ENCODE results near the gene ACTL7B. TPM values are rescaled to one million over a fixed set of nuclear protein-coding genes. Genes with fewer than 3 reads are reported as not detected.

Gene ACTL7B
- total RNA-seq, 1 donor from 2014 or later: 0.08 TPM

- Mint-ChIP-seq H3K36me3 (ENCODE audit: low read depth) (peaks cover 19% of the 10 kb centered on the region), H3K4me1 (ENCODE audit: low read depth) (peaks cover 6% of the 10 kb centered on the region), H3K27ac (no peak overlapping the region), H3K4me3 (no peak overlapping the region), H3K9me3 (no peaks in the 10 kb centered on the region), H3K27me3 (ENCODE audit: insufficient read depth) (no peaks in the 10 kb centered on the region)
- no peak for DNase-seq (ENCODE audit: low spot score)
- intact Hi-C loops (cut with micrococcal nuclease): no loop called here
Measured at GRCh38 chr9:108864446-108864845, 8.7 kb upstream of the ACTL7B start.

- intact Hi-C loops (cut with micrococcal nuclease): no loop called here
Measured at GRCh38 chr9:108863891-108864290, 8.1 kb upstream of the ACTL7B start.

GRCh38 chr9:108861997-108862396 lies 6.2 kb upstream of the ACTL7B start, which contains the start of gene ACTL7A:
Gene ACTL7A, plus strand, starts transcription at chr9:108862266. Its CDS starts 57 bp downstream, at chr9:108862323.
- Mint-ChIP-seq H3K27ac (no peak within 1 kb of the TSS), H3K36me3 (ENCODE audit: low read depth) (no peaks in the 10 kb centered on the region), H3K4me1 (ENCODE audit: low read depth) (peaks cover 7% of the 10 kb centered on the region), H3K4me3 (no peak within 1 kb of the TSS), H3K27me3 (ENCODE audit: insufficient read depth) (no peaks in the 10 kb centered on the region), H3K9me3 (no peaks in the 10 kb centered on the region)
- intact Hi-C loops (cut with micrococcal nuclease): no loop called here
- DNase-seq (ENCODE audit: low spot score): no peak

More at GRCh38 chr9:108863891-108864290, 8.1 kb upstream of the ACTL7B start:
- H3K27me3 Mint-ChIP-seq (ENCODE audit: insufficient read depth): no peaks in the 10 kb centered on the region
- H3K4me3 Mint-ChIP-seq: no peak overlapping the region
- H3K4me1 Mint-ChIP-seq (ENCODE audit: low read depth): peaks cover 7% of the 10 kb centered on the region
- peaks cover 17% of the 10 kb centered on the region for H3K36me3 Mint-ChIP-seq (ENCODE audit: low read depth)
- DNase-seq (ENCODE audit: low spot score): no peak
- no peak overlapping the region for H3K27ac Mint-ChIP-seq
- no peaks in the 10 kb centered on the region for H3K9me3 Mint-ChIP-seq

GRCh38 chr9:108861464-108861863 lies 5.7 kb upstream of the ACTL7B start:
- DNase-seq (ENCODE audit: low spot score): no peak
- no peak overlapping the region for H3K4me3 Mint-ChIP-seq
- no peaks in the 10 kb centered on the region for H3K36me3 Mint-ChIP-seq (ENCODE audit: low read depth)
- intact Hi-C loops (cut with micrococcal nuclease): no loop called here
- no peaks in the 10 kb centered on the region for H3K9me3 Mint-ChIP-seq
- H3K27ac Mint-ChIP-seq: no peak overlapping the region
- peaks cover 7% of the 10 kb centered on the region for H3K4me1 Mint-ChIP-seq (ENCODE audit: low read depth)
- H3K27me3 Mint-ChIP-seq (ENCODE audit: insufficient read depth): no peaks in the 10 kb centered on the region

- Mint-ChIP-seq H3K4me3 (no peak overlapping the region), H3K9me3 (no peaks in the 10 kb centered on the region), H3K36me3 (ENCODE audit: low read depth) (no peaks in the 10 kb centered on the region), H3K27ac (no peak overlapping the region), H3K27me3 (ENCODE audit: insufficient read depth) (no peaks in the 10 kb centered on the region), H3K4me1 (ENCODE audit: low read depth) (peaks cover 7% of the 10 kb centered on the region)
- no peak for DNase-seq (ENCODE audit: low spot score)
- intact Hi-C loops (cut with micrococcal nuclease): no loop called here
Measured at GRCh38 chr9:108860764-108861163, 5.0 kb upstream of the ACTL7B start.

GRCh38 chr9:108860354-108860753 lies 4.6 kb upstream of the ACTL7B start:
- intact Hi-C loops (cut with micrococcal nuclease): no loop called here
- H3K27me3 Mint-ChIP-seq (ENCODE audit: insufficient read depth): no peaks in the 10 kb centered on the region
- DNase-seq (ENCODE audit: low spot score): no peak
- no peaks in the 10 kb centered on the region for H3K36me3 Mint-ChIP-seq (ENCODE audit: low read depth)
- H3K4me1 Mint-ChIP-seq (ENCODE audit: low read depth): peaks cover 7% of the 10 kb centered on the region
- no peaks in the 10 kb centered on the region for H3K9me3 Mint-ChIP-seq
- H3K4me3 Mint-ChIP-seq: no peak overlapping the region
- H3K27ac Mint-ChIP-seq: no peak overlapping the region

GRCh38 chr9:108859459-108860114 lies 3.8 kb upstream of the ACTL7B start:
- DNase-seq (ENCODE audit: low spot score): no peak
- Mint-ChIP-seq H3K27ac (no peak overlapping the region), H3K36me3 (ENCODE audit: low read depth) (no peaks in the 10 kb centered on the region), H3K4me1 (ENCODE audit: low read depth) (peaks cover 7% of the 10 kb centered on the region), H3K27me3 (ENCODE audit: insufficient read depth) (no peaks in the 10 kb centered on the region), H3K4me3 (no peak overlapping the region), H3K9me3 (no peaks in the 10 kb centered on the region)
- intact Hi-C loops (cut with micrococcal nuclease): no loop called here

GRCh38 chr9:108857572-108857971 lies 1.8 kb upstream of the ACTL7B start:
- no peaks in the 10 kb centered on the region for H3K27me3 Mint-ChIP-seq (ENCODE audit: insufficient read depth)
- DNase-seq (ENCODE audit: low spot score): no peak
- H3K36me3 Mint-ChIP-seq (ENCODE audit: low read depth): no peaks in the 10 kb centered on the region
- H3K27ac Mint-ChIP-seq: no peak overlapping the region
- no peaks in the 10 kb centered on the region for H3K9me3 Mint-ChIP-seq
- H3K4me1 Mint-ChIP-seq (ENCODE audit: low read depth): peaks cover 7% of the 10 kb centered on the region
- intact Hi-C loops (cut with micrococcal nuclease): no loop called here
- H3K4me3 Mint-ChIP-seq: no peak overlapping the region

- Mint-ChIP-seq H3K27ac (no peak overlapping the region), H3K4me1 (ENCODE audit: low read depth) (peaks cover 7% of the 10 kb centered on the region), H3K36me3 (ENCODE audit: low read depth) (no peaks in the 10 kb centered on the region), H3K27me3 (ENCODE audit: insufficient read depth) (no peaks in the 10 kb centered on the region), H3K9me3 (no peaks in the 10 kb centered on the region), H3K4me3 (no peak overlapping the region)
- intact Hi-C loops (cut with micrococcal nuclease): no loop called here
- no peak for DNase-seq (ENCODE audit: low spot score)
Measured at GRCh38 chr9:108855529-108855886, 278 bp downstream of the ACTL7B start.

- Mint-ChIP-seq H3K27me3 (ENCODE audit: insufficient read depth) (no peaks in the 10 kb centered on the region), H3K9me3 (no peaks in the 10 kb centered on the region), H3K4me1 (ENCODE audit: low read depth) (peaks cover 5% of the 10 kb centered on the region), H3K36me3 (ENCODE audit: low read depth) (no peaks in the 10 kb centered on the region), H3K27ac (no peak overlapping the region), H3K4me3 (no peak overlapping the region)
- no peak for DNase-seq (ENCODE audit: low spot score)
- intact Hi-C loops (cut with micrococcal nuclease): no loop called here
Measured at GRCh38 chr9:108854641-108855528, 901 bp downstream of the ACTL7B start.

GRCh38 chr9:108854094-108854493 lies 1.7 kb downstream of the ACTL7B start:
- intact Hi-C loops (cut with micrococcal nuclease): no loop called here
- no peak overlapping the region for H3K27ac Mint-ChIP-seq
- no peaks in the 10 kb centered on the region for H3K4me1 Mint-ChIP-seq (ENCODE audit: low read depth)
- H3K36me3 Mint-ChIP-seq (ENCODE audit: low read depth): no peaks in the 10 kb centered on the region
- no peak overlapping the region for H3K4me3 Mint-ChIP-seq
- H3K27me3 Mint-ChIP-seq (ENCODE audit: insufficient read depth): no peaks in the 10 kb centered on the region
- no peaks in the 10 kb centered on the region for H3K9me3 Mint-ChIP-seq
- DNase-seq (ENCODE audit: low spot score): no peak

- no peaks in the 10 kb centered on the region for H3K36me3 Mint-ChIP-seq (ENCODE audit: low read depth)
- no peak overlapping the region for H3K27ac Mint-ChIP-seq
- intact Hi-C loops (cut with micrococcal nuclease): no loop called here
- no peak for DNase-seq (ENCODE audit: low spot score)
- H3K27me3 Mint-ChIP-seq (ENCODE audit: insufficient read depth): no peaks in the 10 kb centered on the region
- H3K9me3 Mint-ChIP-seq: no peaks in the 10 kb centered on the region
- no peaks in the 10 kb centered on the region for H3K4me1 Mint-ChIP-seq (ENCODE audit: low read depth)
- no peak overlapping the region for H3K4me3 Mint-ChIP-seq
Measured at GRCh38 chr9:108852079-108852478, 3.7 kb downstream of the ACTL7B start.

- H3K36me3 Mint-ChIP-seq (ENCODE audit: low read depth): no peaks in the 10 kb centered on the region
- no peaks in the 10 kb centered on the region for H3K27me3 Mint-ChIP-seq (ENCODE audit: insufficient read depth)
- H3K27ac Mint-ChIP-seq: no peak overlapping the region
- no peak for DNase-seq (ENCODE audit: low spot score)
- intact Hi-C loops (cut with micrococcal nuclease): no loop called here
- H3K9me3 Mint-ChIP-seq: no peaks in the 10 kb centered on the region
- no peak overlapping the region for H3K4me3 Mint-ChIP-seq
- H3K4me1 Mint-ChIP-seq (ENCODE audit: low read depth): no peaks in the 10 kb centered on the region
Measured at GRCh38 chr9:108851138-108851537, 4.6 kb downstream of the ACTL7B start.

Data from activated T-helper 1 cell treated with anti-CD3 and anti-CD28 coated beads, Interleukin-12 subunit alpha, Interleukin-12 subunit beta, Interleukin-2, Interleukin-4 antibody, amounts not matched to agents 30 ng/mL and 10 ng/mL and 1 ng/mL, durations not matched to agents 14 hours and 24 hours and 36 hours (primary cell).